A549 (cell line): Measurements from ENCODE around the gene TSC22D3. TPM values are rescaled to one million over a fixed set of nuclear protein-coding genes. Genes with fewer than 3 reads are reported as not detected.
A peak's percentile ranks its signal among the peaks of the same experiment; 100 is the strongest.

ENCODE experiments used
- ATAC-seq, 2 experiments: fragments of 200-7000 bp in 1 of 2; fragments of >200 bp in 1 of 2; cut with Nextera tagmentation in 1 of 2; cut with Tn5 transposase in 1 of 2; 3 replicates each; pipeline versions ENCODE4 v1.8.0 to v1.9.1; 2018 to 2020; ENCODE audit warnings: mild to moderate bottlenecking in 1 of 2, moderate library complexity in 1 of 2
- CTCF ChIA-PET: fragments of 300-600 bp; sonication (Branson Sonifier 250); formaldehyde crosslinking; extraction: SDS; loops from one replicate; lab custom pipeline; 2021; ENCODE audit warnings: antibody characterized with exemption, inconsistent platforms; lab: Yijun Ruan, JAX
- POLR2A ChIA-PET: fragments of 350-600 bp; formaldehyde crosslinking; extraction: SDS; loops from one replicate; lab custom pipeline; 2021; ENCODE audit warnings: antibody characterized with exemption, inconsistent platforms; lab: Yijun Ruan, JAX
- DNase-seq, 2 experiments: peaks; one replicate each; pipeline versions ENCODE4 v3.0.0 to v3.0.0-alpha.2; 2011 to 2016; ENCODE audit warnings: low read depth in 1 of 2, low spot score in 1 of 2
- FAIRE-seq: peaks from 2 replicates; lab custom pipeline; 2011; peaks lifted over from hg19 to GRCh38; lab: Jason Lieb, UNC
- H3K27ac ChIP-seq, 2 experiments: fragments of >200 bp; sonication (Bioruptor Twin); formaldehyde crosslinking; 3 replicates each; pipeline ENCODE4 v1.5.1; 2016 to 2017
- H3K4me1 ChIP-seq: fragments of >200 bp; sonication (Bioruptor Twin); formaldehyde crosslinking; 3 replicates; pipeline ENCODE4 v1.6.1; 2016
- H3K4me2 ChIP-seq: fragments of >200 bp; sonication (Bioruptor Twin); formaldehyde crosslinking; 3 replicates; pipeline ENCODE4 v1.6.1; 2016
- H3K4me3 ChIP-seq: fragments of >200 bp; sonication (Bioruptor Twin); formaldehyde crosslinking; 3 replicates; pipeline ENCODE4 v1.5.1; 2016
- H3K9me3 ChIP-seq: fragments of >200 bp; sonication (Bioruptor Twin); formaldehyde crosslinking; 3 replicates; pipeline ENCODE4 v1.6.1; 2016
- BCL3 ChIP-seq: fragments of >200 bp; sonication (Bioruptor Twin); formaldehyde crosslinking; IDR thresholded peaks from 3 replicates; pipeline ENCODE4 v1.6.1; 2016
- CBX8 ChIP-seq: fragments of 200-600 bp; sonication (generic); IDR thresholded peaks from 2 replicates; pipeline ENCODE4 v1.6.1; 2016
- CHD2 ChIP-seq: fragments of 150-350 bp; IDR thresholded peaks from 2 replicates; pipeline ENCODE4 v1.6.1; 2014; ENCODE audit warnings: low read length; ENCODE audit not compliant: partially characterized antibody
- EHMT2 ChIP-seq: fragments of 200-600 bp; sonication (generic); IDR thresholded peaks from 2 replicates; pipeline ENCODE4 v1.6.1; 2016; ENCODE audit warnings: antibody characterized with exemption, low read depth, mild to moderate bottlenecking, moderate library complexity
- EP300 ChIP-seq, 2 experiments: fragments of >200 bp; sonication (Bioruptor Twin); formaldehyde crosslinking; IDR thresholded peaks; 2 replicates in 1 of 2; 3 replicates in 1 of 2; pipeline ENCODE4 v1.6.1; 2016 to 2017
- GATA3 ChIP-seq: IDR thresholded peaks from 2 replicates; pipeline ENCODE4 v1.6.1; 2012; ENCODE audit warnings: borderline replicate concordance
- HDAC2 ChIP-seq: fragments of 200-600 bp; sonication (generic); IDR thresholded peaks from 2 replicates; pipeline ENCODE4 v1.6.1; 2016
- JUNB ChIP-seq: fragments of >200 bp; sonication (Bioruptor Twin); formaldehyde crosslinking; IDR thresholded peaks from 2 replicates; pipeline ENCODE4 v1.6.1; 2016
- KDM1A ChIP-seq: fragments of 200-600 bp; sonication (generic); IDR thresholded peaks from 2 replicates; pipeline ENCODE4 v1.6.1; 2016; ENCODE audit warnings: low read depth, mild to moderate bottlenecking
- MAX ChIP-seq: IDR thresholded peaks from 2 replicates; pipeline ENCODE4 v1.6.1; 2012
- NR3C1 ChIP-seq: fragments of >200 bp; sonication (Bioruptor Twin); formaldehyde crosslinking; IDR thresholded peaks from 3 replicates; pipeline ENCODE4 v1.6.1; 2017
- RAD21 ChIP-seq, 2 experiments: fragments of >200 bp in 1 of 2; sonication (Bioruptor Twin) in 1 of 2; formaldehyde crosslinking in 1 of 2; IDR thresholded peaks in 1 of 2; conservative IDR thresholded peaks in 1 of 2; 2 replicates in 1 of 2; 3 replicates in 1 of 2; pipeline ENCODE4 v1.6.1; 2012 to 2018; ENCODE audit warnings: inconsistent platforms in 1 of 2
- ZFP36 ChIP-seq: fragments of 450-650 bp; IDR thresholded peaks from 2 replicates; pipeline ENCODE4 v1.6.1; 2014; ENCODE audit warnings: borderline replicate concordance; ENCODE audit not compliant: partially characterized antibody
- WGBS: methylation state at CpG from one replicate; pipeline ENCODE4 v1.1.6; 2017; ENCODE audit errors: missing lambda C conversion rate; 5-methylcytosine and 5-hydroxymethylcytosine counted together
- polyA plus RNA-seq, 4 experiments: library from polyadenylated mRNA; depleted of rRNA in 3 of 4; stranded (reverse); fragments of >200 nt; fragmentation: RNase III in 1 of 4; extraction: RNeasy Plus Mini Kit Qiagen cat#74134 plus additional on column Dnase treatment in 1 of 4; gene quantifications; 2 replicates in 3 of 4; 3 replicates in 1 of 4; pipeline ENCODE4 v1.2.3, GENCODE V29; 2011 to 2017

The TSC22D3 gene
- polyA plus RNA-seq, 2 of the 4 experiments (the other 2 are of a cell fraction): 12.2 to 65.4 TPM

DNA sequence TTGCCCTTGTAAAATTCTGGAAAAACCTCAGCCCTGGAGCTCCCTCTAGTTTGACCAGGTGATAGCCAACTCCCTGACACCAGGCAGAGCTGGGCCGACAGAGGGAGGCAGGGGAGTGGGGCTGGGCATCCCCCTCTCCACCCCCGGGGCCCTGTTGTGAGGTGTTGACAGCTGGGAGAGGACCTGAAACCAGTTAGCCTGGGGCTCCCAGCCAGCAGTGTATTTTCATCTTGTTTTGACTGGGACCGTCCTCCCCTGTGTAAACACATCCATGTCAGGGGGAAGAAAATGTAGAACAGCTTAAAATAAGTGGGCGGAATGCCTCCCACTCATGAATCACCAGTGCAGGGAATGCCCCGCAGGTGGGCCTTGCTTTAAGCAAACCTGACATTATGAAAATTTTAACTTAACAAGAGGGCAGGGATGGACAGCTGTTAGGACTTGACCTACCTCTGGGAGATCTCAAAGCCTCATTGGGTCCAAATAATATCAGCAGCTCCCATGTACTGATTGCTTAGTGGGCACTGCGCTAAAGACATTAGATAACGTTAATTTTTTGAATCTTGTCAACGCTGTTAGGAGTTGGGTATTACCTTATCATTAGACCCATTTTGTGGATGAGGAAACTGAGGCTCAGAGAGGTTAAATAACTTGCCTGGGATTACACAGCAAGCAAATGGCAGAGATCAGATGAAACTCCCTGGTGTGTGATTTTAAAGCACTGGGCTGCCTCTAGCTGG, 45.9 kb downstream of the TSC22D3 start:
- DNase-seq (no peak), ATAC-seq (no peak), FAIRE-seq (no peak)
- 74% methylated on average over 6 of the region's 8 CpGs for WGBS
- Histone ChIP-seq H3K4me3 (no peak overlapping the region), H3K4me2 (peak overlapping the region; percentile 26; the same call in 2 of the 3 replicates), H3K9me3 (no peaks in the 10 kb centered on the region), H3K4me1 (peaks cover 75% of the 10 kb centered on the region), H3K27ac (peak overlapping the region; percentile 80; a peak in 5 of 6 replicates)
- CTCF ChIA-PET: interaction anchor here (1.0 to 1.9 kb wide), 6 partner anchors 9 to 70 kb away, joined by 3 to 9 read pairs (median 5); partner anchors contain the start of gene TSC22D3
- TF ChIP-seq BCL3: no peak
- no peak for TF ChIP-seq MAX
- POLR2A ChIA-PET: interaction anchor here (1.1 to 2.8 kb wide), 2 partner anchors 13 to 52 kb away, joined by 3 to 14 read pairs; no protein-coding TSS in a partner anchor

- H3K27ac ChIP-seq: peak overlapping the region; percentile 42 to 65; a peak in 4 of 6 replicates
- POLR2A ChIA-PET: interaction anchor here (1.1 to 2.8 kb wide), 2 partner anchors 12 to 51 kb away, joined by 3 to 14 read pairs; no protein-coding TSS in a partner anchor
- DNase-seq (no peak), FAIRE-seq (peak; percentile 18), ATAC-seq (no peak)
- CTCF ChIA-PET: interaction anchor here (1.2 to 1.9 kb wide), 5 partner anchors 7 to 56 kb away, joined by 3 to 9 read pairs (median 5); partner anchors contain the start of gene TSC22D3
- H3K4me3 ChIP-seq: no peak overlapping the region
- no peak for TF ChIP-seq HDAC2
- TF ChIP-seq ZFP36: no peak
- TF ChIP-seq RAD21 (conservative IDR thresholded peaks at IDR 0.05 in 1 of 2, IDR thresholded peaks at IDR 0.05 in 1 of 2): no peak
- TF ChIP-seq CHD2: no peak
- 91% methylated on average over 4 of the region's 4 CpGs for WGBS
- no peak overlapping the region for H3K4me2 ChIP-seq
- H3K9me3 ChIP-seq: no peaks in the 10 kb centered on the region
- H3K4me1 ChIP-seq: peaks cover 75% of the 10 kb centered on the region
Observed at GRCh38 chrX:107728371-107729099, 47.1 kb downstream of the TSC22D3 start.

GRCh38 chrX:107726816-107727534, 48.6 kb downstream of the TSC22D3 start:
- WGBS: 32% methylated on average over 9 of the region's 9 CpGs
- H3K27ac ChIP-seq: peak overlapping the region; percentile 34 to 77; a peak in 5 of 6 replicates
- peak; percentile 79 for FAIRE-seq
- peak in 1 of 2 experiments; percentile 22; a peak in 2 of 6 replicates for ATAC-seq
- ChIA-PET POLR2A (interaction anchor here (0.5 to 2.2 kb wide), 2 partner anchors 10 to 46 kb away, joined by 3 to 8 read pairs; no protein-coding TSS in a partner anchor), CTCF (interaction anchor here (0.8 to 2.6 kb wide), 4 partner anchors 9 to 54 kb away, joined by 3 to 10 read pairs (median 4); no protein-coding TSS in a partner anchor)
- H3K4me3 ChIP-seq: no peak overlapping the region
- peak in 1 of 2 experiments; percentile 47 for DNase-seq
- no peak for TF ChIP-seq EHMT2
- H3K4me2 ChIP-seq: peak overlapping the region; percentile 57
- H3K4me1 ChIP-seq: peaks cover 69% of the 10 kb centered on the region
- no peaks in the 10 kb centered on the region for H3K9me3 ChIP-seq

DNA sequence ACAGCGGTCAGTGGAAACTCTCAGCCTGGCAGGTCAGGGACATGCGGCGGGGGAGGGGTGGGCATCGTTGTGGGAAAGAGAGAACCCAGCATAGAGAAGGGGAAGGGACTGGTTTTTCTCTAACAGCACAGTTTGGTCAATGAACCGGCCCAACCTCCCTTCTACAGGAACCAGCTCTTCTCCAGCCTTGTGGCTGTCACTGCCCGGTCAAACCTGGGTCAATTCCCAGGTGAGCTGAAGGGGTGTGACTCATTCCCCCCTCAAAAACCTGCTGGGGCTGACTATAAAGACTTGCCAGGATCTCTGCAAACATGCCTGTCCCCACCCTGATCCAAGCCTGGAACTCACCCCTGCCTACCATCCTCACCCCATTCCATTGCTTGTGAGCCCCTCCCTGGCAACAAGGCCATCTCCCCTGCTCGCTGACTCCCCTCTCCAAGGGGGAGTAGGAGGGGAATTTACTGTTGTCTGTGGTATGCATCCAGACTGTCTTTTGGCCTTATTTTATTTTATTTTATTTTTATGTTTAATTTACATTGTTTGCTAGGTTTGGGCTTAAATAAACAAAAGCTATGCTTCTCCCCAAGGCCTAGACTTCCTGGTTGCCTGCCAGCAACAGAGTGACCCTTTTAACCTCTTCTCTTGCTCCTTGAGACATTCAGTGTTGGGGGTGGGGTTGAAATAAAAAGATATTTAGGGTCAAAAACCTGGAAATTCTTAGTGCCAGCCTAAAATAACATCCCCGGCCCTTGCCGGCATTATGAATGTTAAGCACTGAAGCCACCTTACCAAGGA, 49.6 kb downstream of the TSC22D3 start:
- 57% methylated on average over 9 of the region's 9 CpGs for WGBS
- peak in 1 of 2 experiments; percentile 66 for DNase-seq
- no peak for TF ChIP-seq GATA3
- no peak for TF ChIP-seq NR3C1
- no peak for TF ChIP-seq ZFP36
- TF ChIP-seq KDM1A: no peak
- TF ChIP-seq CBX8: no peak
- TF ChIP-seq JUNB: no peak
- TF ChIP-seq EP300 (IDR thresholded peaks at IDR 0.05): no peak
- TF ChIP-seq, all 56 proteins: peak for 0
- peak in 1 of 2 experiments; percentile 62; a peak in 3 of 6 replicates for ATAC-seq
- Histone ChIP-seq H3K4me1 (peaks cover 60% of the 10 kb centered on the region), H3K27ac (peak overlapping the region; percentile 34 to 77), H3K4me3 (no peak overlapping the region), H3K4me2 (peak overlapping the region; percentile 57), H3K9me3 (no peaks in the 10 kb centered on the region)
- CTCF ChIA-PET: interaction anchor here (0.8 to 2.6 kb wide), 2 partner anchors 9 to 53 kb away, joined by 4 to 10 read pairs; no protein-coding TSS in a partner anchor
- FAIRE-seq: no peak
- POLR2A ChIA-PET: interaction anchor here (0.5 to 2.2 kb wide), 2 partner anchors 9 to 47 kb away, joined by 3 to 8 read pairs; no protein-coding TSS in a partner anchor
